ENCODE measurements around the gene IFT122. TPM values are rescaled to one million over a fixed set of nuclear protein-coding genes. Genes with fewer than 3 reads are reported as not detected.

Gene IFT122
- total RNA-seq, 1 donor from 2014 or later = 37.6 TPM

- DNase-seq (ENCODE audit: low spot score) = no peak
These were observed 79.4 kb downstream of the IFT122 start for GRCh38 chr3:129519449-129519848.

DNA sequence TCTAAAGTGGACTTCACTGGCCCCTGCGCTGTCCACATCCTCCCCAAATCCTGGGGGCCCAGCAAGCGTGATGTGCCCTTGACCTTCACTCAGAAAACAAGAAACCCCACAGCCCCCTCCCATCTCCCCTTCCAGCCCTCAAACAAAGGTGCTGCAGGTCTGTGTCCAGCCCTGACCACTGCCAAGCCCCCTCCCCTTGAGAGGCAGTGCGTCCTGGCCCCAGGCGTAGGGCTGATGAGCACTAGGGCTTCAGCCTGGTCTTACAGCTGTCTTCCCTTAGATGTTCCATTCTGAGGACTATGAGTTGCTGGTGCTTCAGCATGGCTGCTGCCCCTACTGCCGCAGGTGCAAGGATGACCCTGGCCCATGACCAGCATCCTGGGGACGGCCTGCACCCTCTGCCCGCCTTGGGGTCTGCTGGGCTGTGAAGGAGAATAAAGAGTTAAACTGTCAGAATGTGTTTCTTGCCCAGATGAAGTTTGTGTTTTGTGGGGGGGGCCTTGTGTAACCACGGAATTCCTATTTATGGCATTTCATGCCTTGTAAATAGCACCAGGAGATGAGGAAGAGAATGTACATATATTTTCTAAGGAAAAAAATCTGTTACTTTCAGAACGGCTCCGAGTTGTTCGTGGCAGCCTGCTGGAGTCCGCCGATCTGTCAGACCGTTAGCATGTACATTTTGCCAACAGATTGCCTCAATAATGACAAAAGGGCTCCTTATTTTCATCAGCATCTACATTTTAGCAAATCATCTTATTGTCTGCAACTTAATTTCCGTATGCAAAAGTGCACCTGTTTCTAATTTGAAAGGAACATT, 80.1 kb downstream of the IFT122 start:
- DNase-seq (ENCODE audit: low spot score) = no peak

GRCh38 chr3:129520960-129521359, 80.9 kb downstream of the IFT122 start:
- DNase-seq (ENCODE audit: low spot score) = no peak

DNA sequence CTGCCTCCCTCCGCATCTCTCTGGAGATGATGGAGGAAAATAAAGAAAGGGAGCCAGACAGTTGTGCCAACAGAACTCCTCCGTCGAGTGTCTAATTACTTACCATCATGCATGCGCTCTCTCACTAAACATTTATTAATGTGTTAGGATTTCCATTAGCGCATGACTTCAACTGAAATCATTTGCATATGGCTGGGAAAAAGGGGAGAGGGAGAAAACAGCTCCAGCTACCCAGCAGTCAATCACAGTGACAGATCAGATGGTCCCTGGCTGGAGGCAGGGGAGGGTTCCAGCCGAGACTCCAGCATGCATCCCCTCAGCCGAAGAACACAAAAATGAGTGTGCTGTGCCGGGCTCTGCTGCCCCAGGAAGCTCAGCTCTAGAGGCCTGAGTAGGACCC, 81.6 kb downstream of the IFT122 start:
- no peak for DNase-seq (ENCODE audit: low spot score)

DNA sequence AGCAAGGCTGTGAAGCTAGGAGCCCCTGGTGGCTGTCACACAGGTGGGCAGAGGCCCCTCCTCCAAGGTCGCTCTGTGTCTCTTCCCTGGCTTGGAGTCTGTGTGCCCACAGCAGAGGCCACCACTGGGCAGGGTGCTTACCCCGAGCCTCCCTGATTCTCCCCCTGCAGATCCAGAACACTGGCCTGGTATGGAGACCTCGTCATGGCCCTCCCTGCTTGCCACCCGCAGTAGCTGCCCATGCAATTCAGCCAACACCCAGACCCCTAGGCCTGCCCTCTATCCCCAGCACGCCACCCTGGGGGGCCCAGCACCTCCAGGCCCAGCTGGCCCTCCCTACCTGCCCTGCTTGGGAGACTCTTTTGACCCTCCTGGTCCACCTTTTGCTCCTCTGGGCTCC, 82.9 kb downstream of the IFT122 start:
- DNase-seq (ENCODE audit: low spot score) = no peak

- DNase-seq (ENCODE audit: low spot score) = no peak
These were observed 84.1 kb downstream of the IFT122 start for GRCh38 chr3:129524081-129524480.

DNA sequence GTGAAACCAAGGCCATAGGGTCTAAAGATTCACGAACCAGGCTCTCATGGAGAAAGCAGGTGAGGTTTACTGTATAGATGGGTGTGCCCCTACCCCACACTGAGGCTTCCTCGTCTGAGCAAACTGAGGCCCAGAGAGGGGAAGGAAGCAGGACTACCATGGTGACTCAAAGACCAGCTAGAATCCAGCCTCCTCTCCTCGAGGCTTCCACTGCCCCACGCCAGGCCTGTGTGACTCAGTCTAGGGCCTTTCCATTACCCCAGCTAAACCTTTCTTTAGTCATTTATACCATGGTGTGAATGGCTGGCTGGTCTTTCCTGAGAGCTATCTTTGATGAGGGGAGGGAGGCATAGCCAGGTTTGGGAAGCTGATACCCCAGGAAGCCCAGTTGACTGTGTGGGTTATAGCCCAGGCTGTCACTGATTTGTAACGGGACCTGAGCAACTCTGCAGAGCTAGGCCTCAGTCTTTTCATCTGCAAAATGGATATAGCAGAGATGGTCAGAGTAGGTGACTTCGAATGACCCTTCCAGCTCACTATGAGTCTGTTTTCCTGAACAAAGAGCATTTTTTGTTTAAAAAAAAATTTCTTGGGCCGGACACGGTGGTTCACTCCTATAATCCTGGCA, 85.4 kb downstream of the IFT122 start:
- no peak for DNase-seq (ENCODE audit: low spot score)

GRCh38 chr3:129526121-129526900, 86.3 kb downstream of the IFT122 start:
- no peak for DNase-seq (ENCODE audit: low spot score)

- DNase-seq (ENCODE audit: low spot score) = no peak
These were observed 87.2 kb downstream of the IFT122 start for GRCh38 chr3:129527262-129527661.

GRCh38 chr3:129528589-129529100, 88.6 kb downstream of the IFT122 start, which contains the start of gene RHO:
TSS of gene RHO (plus strand) at chr3:129528639. CDS start at chr3:129528734, 95 bp downstream.
- DNase-seq (ENCODE audit: low spot score) = no peak

- no peak for DNase-seq (ENCODE audit: low spot score)
These were observed 89.6 kb downstream of the IFT122 start for GRCh38 chr3:129529436-129530210.

DNA sequence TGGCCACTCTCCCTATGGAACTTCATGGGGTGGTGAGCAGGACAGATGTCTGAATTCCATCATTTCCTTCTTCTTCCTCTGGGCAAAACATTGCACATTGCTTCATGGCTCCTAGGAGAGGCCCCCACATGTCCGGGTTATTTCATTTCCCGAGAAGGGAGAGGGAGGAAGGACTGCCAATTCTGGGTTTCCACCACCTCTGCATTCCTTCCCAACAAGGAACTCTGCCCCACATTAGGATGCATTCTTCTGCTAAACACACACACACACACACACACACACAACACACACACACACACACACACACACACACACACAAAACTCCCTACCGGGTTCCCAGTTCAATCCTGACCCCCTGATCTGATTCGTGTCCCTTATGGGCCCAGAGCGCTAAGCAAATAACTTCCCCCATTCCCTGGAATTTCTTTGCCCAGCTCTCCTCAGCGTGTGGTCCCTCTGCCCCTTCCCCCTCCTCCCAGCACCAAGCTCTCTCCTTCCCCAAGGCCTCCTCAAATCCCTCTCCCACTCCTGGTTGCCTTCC, 90.3 kb downstream of the IFT122 start:
- no peak for DNase-seq (ENCODE audit: low spot score)

- no peak for DNase-seq (ENCODE audit: low spot score)
These were observed 90.8 kb downstream of the IFT122 start for GRCh38 chr3:129530821-129531220.

- DNase-seq (ENCODE audit: low spot score) = no peak
These were observed 91.7 kb downstream of the IFT122 start for GRCh38 chr3:129531699-129532098.

DNA sequence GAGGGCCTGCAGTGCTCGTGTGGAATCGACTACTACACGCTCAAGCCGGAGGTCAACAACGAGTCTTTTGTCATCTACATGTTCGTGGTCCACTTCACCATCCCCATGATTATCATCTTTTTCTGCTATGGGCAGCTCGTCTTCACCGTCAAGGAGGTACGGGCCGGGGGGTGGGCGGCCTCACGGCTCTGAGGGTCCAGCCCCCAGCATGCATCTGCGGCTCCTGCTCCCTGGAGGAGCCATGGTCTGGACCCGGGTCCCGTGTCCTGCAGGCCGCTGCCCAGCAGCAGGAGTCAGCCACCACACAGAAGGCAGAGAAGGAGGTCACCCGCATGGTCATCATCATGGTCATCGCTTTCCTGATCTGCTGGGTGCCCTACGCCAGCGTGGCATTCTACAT, 92.2 kb downstream of the IFT122 start:
- no peak for DNase-seq (ENCODE audit: low spot score)

DNA sequence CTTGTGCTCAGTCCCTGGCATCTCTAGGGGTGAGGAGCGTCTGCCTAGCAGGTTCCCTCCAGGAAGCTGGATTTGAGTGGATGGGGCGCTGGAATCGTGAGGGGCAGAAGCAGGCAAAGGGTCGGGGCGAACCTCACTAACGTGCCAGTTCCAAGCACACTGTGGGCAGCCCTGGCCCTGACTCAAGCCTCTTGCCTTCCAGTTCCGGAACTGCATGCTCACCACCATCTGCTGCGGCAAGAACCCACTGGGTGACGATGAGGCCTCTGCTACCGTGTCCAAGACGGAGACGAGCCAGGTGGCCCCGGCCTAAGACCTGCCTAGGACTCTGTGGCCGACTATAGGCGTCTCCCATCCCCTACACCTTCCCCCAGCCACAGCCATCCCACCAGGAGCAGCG, 93.4 kb downstream of the IFT122 start:
- no peak for DNase-seq (ENCODE audit: low spot score)

DNA sequence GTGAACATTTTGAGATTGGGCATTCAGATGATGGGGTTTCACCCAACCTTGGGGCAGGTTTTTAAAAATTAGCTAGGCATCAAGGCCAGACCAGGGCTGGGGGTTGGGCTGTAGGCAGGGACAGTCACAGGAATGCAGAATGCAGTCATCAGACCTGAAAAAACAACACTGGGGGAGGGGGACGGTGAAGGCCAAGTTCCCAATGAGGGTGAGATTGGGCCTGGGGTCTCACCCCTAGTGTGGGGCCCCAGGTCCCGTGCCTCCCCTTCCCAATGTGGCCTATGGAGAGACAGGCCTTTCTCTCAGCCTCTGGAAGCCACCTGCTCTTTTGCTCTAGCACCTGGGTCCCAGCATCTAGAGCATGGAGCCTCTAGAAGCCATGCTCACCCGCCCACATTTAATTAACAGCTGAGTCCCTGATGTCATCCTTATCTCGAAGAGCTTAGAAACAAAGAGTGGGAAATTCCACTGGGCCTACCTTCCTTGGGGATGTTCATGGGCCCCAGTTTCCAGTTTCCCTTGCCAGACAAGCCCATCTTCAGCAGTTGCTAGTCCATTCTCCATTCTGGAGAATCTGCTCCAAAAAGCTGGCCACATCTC, 94.5 kb downstream of the IFT122 start:
- no peak for DNase-seq (ENCODE audit: low spot score)

DNA sequence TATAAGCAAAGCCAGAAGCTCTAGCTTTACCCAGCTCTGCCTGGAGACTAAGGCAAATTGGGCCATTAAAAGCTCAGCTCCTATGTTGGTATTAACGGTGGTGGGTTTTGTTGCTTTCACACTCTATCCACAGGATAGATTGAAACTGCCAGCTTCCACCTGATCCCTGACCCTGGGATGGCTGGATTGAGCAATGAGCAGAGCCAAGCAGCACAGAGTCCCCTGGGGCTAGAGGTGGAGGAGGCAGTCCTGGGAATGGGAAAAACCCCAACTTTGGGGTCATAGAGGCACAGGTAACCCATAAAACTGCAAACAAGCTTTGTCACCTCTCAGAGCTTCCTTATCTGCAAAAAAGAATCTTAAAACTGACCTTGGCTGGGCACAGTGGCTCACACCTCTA, 95.1 kb downstream of the IFT122 start:
- DNase-seq (ENCODE audit: low spot score) = no peak

- DNase-seq (ENCODE audit: low spot score) = no peak
These were observed 96.3 kb downstream of the IFT122 start for GRCh38 chr3:129536374-129536667.

- no peak for DNase-seq (ENCODE audit: low spot score)
These were observed 96.8 kb downstream of the IFT122 start for GRCh38 chr3:129536804-129537203.

GRCh38 chr3:129539206-129539605, 99.2 kb downstream of the IFT122 start:
- DNase-seq (ENCODE audit: low spot score) = no peak
